VCaP (cell line): ENCODE measurements around the gene GOLGA2.

Experiments used
- H3K27ac ChIP-seq: fragments of 450-650 bp; 2 replicates; pipeline ENCODE4 v1.5.1; 2017
- CTCF ChIP-seq: fragments of 450-650 bp; conservative IDR thresholded peaks from 2 replicates; pipeline ENCODE4 v1.5.1; 2017; ENCODE audit warnings: mild to moderate bottlenecking, moderate library complexity

Gene GOLGA2

DNA sequence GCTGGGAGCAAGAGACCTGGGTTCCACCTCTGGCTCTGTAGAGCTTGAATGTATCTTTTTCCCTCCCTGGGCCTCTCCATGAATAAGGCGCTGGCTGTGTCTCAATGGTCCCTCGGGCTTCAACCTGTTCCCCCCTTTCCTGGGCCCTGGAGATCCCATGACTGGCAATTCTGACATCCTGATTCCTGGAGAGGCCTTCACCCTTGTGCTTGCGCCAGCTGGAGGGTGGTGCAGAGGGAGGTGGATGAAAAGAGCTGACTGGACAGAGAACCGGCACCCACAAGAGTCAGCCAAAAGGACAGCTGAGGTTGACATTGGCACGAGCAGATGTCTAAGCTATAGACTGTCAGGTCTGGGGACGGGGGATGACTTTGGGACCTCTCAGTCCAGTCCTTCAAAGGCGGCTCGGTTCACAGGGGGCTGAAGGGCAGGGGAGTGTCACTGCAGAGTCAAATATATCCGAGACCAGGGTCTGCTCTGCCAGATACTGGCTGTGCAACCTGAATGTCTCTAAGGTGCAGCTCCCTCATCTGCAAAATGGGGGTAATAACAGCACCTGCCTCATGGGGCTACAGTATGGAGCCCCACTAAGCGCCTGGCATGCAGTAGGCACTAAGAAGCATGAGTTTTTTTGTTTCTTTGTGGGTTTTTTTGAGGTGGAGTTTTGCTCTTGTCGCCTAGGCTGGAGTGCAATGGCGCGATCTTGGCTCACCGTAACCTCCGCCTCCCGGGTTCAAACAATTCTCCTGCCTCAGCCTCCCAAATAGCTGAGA, 58.8 kb downstream of the GOLGA2 start:
- TF ChIP-seq CTCF: no peak
- no peak overlapping the region for H3K27ac ChIP-seq

DNA sequence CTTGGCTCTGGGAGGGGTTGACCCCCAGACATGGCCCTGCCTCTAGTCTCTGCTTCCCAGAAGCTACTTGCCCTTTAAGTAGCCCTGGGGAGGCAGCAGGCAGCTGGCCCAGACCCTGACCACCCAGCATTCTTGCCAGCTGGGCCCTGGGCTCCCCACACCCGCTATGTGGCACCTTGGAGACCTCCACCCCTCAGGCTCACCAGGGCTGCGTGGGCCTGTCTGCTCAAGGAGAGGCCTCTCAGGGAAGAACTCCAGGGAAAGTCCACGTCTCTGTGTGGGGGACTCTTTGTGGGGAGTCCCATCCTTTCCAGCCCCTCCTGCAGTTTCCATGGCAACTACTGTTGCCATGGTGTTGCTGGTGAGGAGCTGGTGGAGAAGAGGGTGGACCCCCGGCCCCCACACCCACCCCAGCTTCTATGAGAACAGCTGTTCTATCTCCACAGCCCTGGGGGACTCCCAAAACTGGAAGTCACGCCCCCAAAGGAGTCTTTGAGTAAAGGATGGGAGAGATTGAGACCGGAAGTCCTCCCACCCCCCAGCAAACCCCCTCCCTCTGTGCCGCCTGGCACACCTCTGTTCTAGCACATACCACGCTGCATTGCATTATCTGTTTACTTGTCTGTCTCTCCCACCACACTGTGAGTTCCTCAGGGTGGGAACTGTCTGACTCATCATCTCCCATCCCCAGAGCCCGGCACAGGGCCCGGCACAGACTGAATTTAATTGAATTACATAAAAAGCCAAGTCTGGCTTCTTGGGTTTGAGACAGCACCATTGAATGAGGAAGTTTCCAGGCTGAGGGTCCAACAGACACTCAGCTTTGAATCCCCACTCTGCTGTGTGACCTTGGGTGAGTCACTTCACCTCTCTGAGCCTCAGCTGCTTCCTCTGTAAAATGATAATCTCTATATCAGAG, 60.1 kb downstream of the GOLGA2 start:
- no peak overlapping the region for H3K27ac ChIP-seq
- no peak for TF ChIP-seq CTCF

DNA sequence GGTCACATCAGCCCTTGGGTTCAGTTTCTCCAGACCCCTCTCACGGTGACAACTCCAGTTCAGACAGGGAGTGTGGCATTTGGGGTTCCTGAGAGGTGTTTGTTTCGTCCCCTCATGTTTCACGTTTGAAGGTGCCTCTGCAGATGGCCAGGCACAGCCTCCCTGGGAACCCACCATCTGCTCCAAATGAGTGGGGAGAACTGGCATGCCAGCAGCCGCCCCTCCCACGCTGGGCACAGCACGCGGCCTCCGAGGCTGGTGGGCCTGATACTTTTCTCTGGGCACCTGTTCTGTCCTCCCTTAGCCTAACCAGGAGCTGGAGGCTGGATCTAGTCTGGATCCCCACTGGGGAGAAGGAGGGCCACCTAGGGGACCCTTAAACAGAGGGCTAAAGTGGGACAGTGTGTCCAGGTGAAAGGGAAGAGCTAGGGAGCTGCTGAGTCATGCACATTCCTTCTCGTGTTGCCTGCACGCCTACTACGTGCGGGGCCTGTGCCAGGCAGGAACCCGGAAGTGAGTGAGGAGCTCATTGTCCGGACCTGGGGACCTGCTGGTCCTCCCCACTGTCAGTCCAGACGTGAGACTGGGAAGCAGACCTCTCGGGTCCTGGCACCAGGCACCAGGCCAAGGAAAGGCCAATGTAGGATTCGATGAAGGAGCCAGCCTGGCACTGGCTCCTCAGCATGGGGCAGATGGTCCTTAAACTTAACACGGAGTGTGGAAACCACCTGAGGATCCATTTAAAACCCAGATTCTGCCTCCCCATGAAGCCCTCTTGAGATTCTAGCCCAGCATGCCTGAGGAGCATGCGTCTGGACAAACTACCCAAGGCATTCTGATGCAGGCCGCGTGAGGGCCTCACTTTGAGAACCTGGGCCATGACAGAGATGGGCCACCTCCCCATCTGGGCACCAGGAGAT, 61.0 kb downstream of the GOLGA2 start:
- no peak overlapping the region for H3K27ac ChIP-seq
- no peak for TF ChIP-seq CTCF

DNA sequence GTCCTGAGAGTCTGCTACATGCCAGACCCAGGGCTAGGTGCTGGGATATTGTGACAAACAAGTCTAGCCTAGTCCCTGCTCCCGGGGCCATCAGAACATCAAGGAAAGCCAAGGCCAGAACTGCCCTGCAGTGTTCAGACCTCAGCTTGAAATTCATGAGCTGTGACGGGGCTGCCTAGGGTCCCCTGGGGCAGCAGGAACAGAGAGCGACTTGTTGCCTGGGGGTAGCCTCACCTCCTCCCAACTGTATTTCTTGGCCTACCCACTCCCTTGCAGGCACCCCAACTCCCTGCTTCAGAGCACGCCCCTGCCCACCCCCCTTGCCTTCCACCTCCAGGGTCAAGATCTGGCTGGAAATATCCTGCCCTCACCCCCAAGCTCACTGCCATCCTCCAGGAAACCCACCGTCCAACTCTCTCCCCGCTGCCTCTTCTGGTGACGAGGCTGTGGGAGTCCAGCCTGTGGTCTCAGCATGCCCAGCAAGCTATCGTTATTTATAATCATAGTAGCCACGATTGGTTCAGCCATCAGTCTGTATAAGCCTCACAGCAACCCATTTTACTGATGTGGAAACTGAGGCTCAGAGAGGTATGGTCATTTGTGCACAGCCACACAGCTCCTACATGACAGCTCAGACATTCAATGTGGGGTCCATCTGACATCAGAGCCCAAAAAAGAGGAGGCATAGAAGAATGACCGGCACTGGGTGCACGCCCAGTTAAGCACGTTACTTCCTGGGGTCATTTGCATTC, 61.9 kb downstream of the GOLGA2 start:
- no peak overlapping the region for H3K27ac ChIP-seq
- no peak for TF ChIP-seq CTCF

GRCh38 chr9:128211981-128212281, 63.9 kb downstream of the GOLGA2 start:
- TF ChIP-seq CTCF: no peak

GRCh38 chr9:128211186-128211980, 64.4 kb downstream of the GOLGA2 start:
- no peak overlapping the region for H3K27ac ChIP-seq
- no peak for TF ChIP-seq CTCF

More at GRCh38 chr9:128211981-128212281, 63.9 kb downstream of the GOLGA2 start:
- H3K27ac ChIP-seq: no peak overlapping the region
